ENCODE data around the gene ENAM.
A peak's percentile ranks its signal among the peaks of the same experiment; 100 is the strongest.
"Not testable (repeated sequence)": the region's sequence is repeated elsewhere in the genome, so short reads cannot be mapped to it uniquely, and the experiment has no call there.

Gene ENAM

GRCh38 chr4:70654605-70655011, 26.1 kb downstream of the ENAM start:
- no peak for TF ChIP-seq CTCF (IDR thresholded peaks at IDR 0.05; ENCODE audit: unreplicated experiment in 3 of 3)
- Mint-ChIP-seq H3K27ac (no peak overlapping the region), H3K27me3 (ENCODE audit: low read depth) (no peaks in the 10 kb centered on the region), H3K4me1 (no peaks in the 10 kb centered on the region), H3K9me3 (no peaks in the 10 kb centered on the region), H3K4me3 (no peak overlapping the region), H3K36me3 (ENCODE audit: low read depth) (no peaks in the 10 kb centered on the region)

GRCh38 chr4:70657326-70657725, 28.8 kb downstream of the ENAM start:
- TF ChIP-seq CTCF (IDR thresholded peaks at IDR 0.05; ENCODE audit: unreplicated experiment in 3 of 3): no peak
- H3K27ac Mint-ChIP-seq: no peak overlapping the region
- H3K9me3 Mint-ChIP-seq: no peaks in the 10 kb centered on the region
- H3K36me3 Mint-ChIP-seq (ENCODE audit: low read depth): no peaks in the 10 kb centered on the region
- no peak overlapping the region for H3K4me3 Mint-ChIP-seq
- H3K4me1 Mint-ChIP-seq: no peaks in the 10 kb centered on the region
- no peaks in the 10 kb centered on the region for H3K27me3 Mint-ChIP-seq (ENCODE audit: low read depth)

- H3K4me1 Mint-ChIP-seq: no peaks in the 10 kb centered on the region
Observed at GRCh38 chr4:70658418-70658817, 29.9 kb downstream of the ENAM start.

GRCh38 chr4:70660106-70660505, 31.6 kb downstream of the ENAM start:
- no peak overlapping the region for H3K27ac Mint-ChIP-seq
- H3K27me3 Mint-ChIP-seq (ENCODE audit: low read depth): no peaks in the 10 kb centered on the region
- H3K4me3 Mint-ChIP-seq: no peak overlapping the region
- H3K36me3 Mint-ChIP-seq (ENCODE audit: low read depth): no peaks in the 10 kb centered on the region
- H3K4me1 Mint-ChIP-seq: no peaks in the 10 kb centered on the region
- H3K9me3 Mint-ChIP-seq: no peaks in the 10 kb centered on the region
- TF ChIP-seq CTCF (IDR thresholded peaks at IDR 0.05; ENCODE audit: unreplicated experiment in 3 of 3): no peak

More at GRCh38 chr4:70658418-70658817, 29.9 kb downstream of the ENAM start:
- Mint-ChIP-seq H3K27ac (no peak overlapping the region), H3K4me3 (no peak overlapping the region), H3K36me3 (ENCODE audit: low read depth) (no peaks in the 10 kb centered on the region), H3K27me3 (ENCODE audit: low read depth) (no peaks in the 10 kb centered on the region), H3K9me3 (no peaks in the 10 kb centered on the region)
- no peak for TF ChIP-seq CTCF (IDR thresholded peaks at IDR 0.05; ENCODE audit: unreplicated experiment in 3 of 3)

- not testable (repeated sequence) for H3K27me3 Mint-ChIP-seq (ENCODE audit: low read depth); H3K36me3 Mint-ChIP-seq (ENCODE audit: low read depth); H3K27ac Mint-ChIP-seq; H3K9me3 Mint-ChIP-seq; H3K4me3 Mint-ChIP-seq; H3K4me1 Mint-ChIP-seq
Observed at GRCh38 chr4:70661309-70661922, 32.9 kb downstream of the ENAM start.

GRCh38 chr4:70666369-70666768, 37.8 kb downstream of the ENAM start, which contains the start of gene JCHAIN:
Gene JCHAIN (minus strand): TSS chr4:70666508. CDS start chr4:70666490, 18 bp downstream.
- H3K27ac Mint-ChIP-seq: peak within 1 kb of the TSS in 1 of 3 experiments; percentile 74
- H3K4me1 Mint-ChIP-seq: peaks cover 12% of the 10 kb centered on the region
- H3K27me3 Mint-ChIP-seq (ENCODE audit: low read depth): peaks cover 5% of the 10 kb centered on the region
- no peak for TF ChIP-seq CTCF (IDR thresholded peaks at IDR 0.05; ENCODE audit: unreplicated experiment in 3 of 3)
- no peak within 1 kb of the TSS for H3K4me3 Mint-ChIP-seq
- no peaks in the 10 kb centered on the region for H3K9me3 Mint-ChIP-seq
- H3K36me3 Mint-ChIP-seq (ENCODE audit: low read depth): no peaks in the 10 kb centered on the region
